Measurements from ENCODE around the gene EMILIN3.

The EMILIN3 gene

DNA sequence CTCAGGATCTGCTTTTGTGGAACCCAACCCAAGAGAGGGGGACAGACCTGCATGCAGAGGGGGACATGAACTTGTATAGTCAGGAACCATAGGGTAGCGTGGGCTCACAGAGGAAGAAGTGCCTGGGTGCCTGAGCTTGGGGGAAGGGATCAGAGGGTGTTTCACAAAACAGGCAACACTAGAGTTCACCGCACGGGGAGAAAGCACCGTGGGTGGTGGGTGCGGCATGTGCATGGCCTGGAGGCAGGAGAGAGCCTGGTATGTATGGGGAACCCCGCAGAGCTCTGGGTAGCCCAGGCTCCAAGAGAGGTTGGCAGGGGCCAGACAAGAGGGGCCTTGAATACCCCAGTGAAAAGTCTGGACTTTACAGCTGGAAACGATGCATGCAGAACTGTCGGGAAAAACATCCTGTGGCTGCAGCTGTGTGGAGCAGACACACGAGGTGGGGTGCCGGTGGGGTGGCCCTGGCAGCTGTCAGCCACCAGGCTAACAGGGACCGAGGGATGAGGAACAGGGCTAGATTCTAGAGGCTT, 6.7 kb upstream of the EMILIN3 start:
- Histone ChIP-seq H3K27ac (ENCODE audit: low read depth, low read length) (no peak overlapping the region), H3K36me3 (ENCODE audit: control insufficient read depth, insufficient read depth, low read length) (no peaks in the 10 kb centered on the region), H3K9ac (ENCODE audit: low read depth, low read length) (no peak overlapping the region), H3K4me1 (ENCODE audit: control insufficient read depth, insufficient read depth, low read length) (no peaks in the 10 kb centered on the region), H3K4me3 (ENCODE audit: low read depth, low read length) (no peak overlapping the region), H3K27me3 (ENCODE audit: control insufficient read depth, insufficient read depth, low read length) (peaks cover 10% of the 10 kb centered on the region), H3K9me3 (ENCODE audit: control insufficient read depth, insufficient read depth, low read length) (peaks cover 6% of the 10 kb centered on the region; the same call in 1 of the 2 replicates)

DNA sequence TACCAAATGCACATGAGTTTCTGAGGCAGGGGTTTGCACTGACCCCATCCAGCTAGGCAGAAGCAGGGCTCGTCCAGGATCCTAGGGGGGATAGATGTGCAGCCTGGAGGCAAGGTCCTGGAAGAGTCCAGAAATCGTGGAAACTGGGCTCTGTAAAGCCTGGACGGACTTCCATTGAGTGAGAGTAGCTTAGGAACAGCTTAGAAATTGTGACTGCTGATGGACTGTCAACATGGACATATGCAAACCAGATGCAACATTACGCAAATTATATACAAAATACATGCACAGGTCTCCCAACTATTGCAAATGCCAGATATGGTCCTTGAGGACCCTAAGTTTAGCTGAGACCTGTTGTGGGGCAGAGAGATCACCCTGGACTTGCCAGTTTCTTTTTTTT, 4.8 kb upstream of the EMILIN3 start:
- H3K4me3 ChIP-seq (ENCODE audit: low read depth, low read length), result no peak overlapping the region
- H3K27me3 ChIP-seq (ENCODE audit: control insufficient read depth, insufficient read depth, low read length), result peaks cover 25% of the 10 kb centered on the region
- no peak overlapping the region for H3K9ac ChIP-seq (ENCODE audit: low read depth, low read length)
- no peaks in the 10 kb centered on the region for H3K36me3 ChIP-seq (ENCODE audit: control insufficient read depth, insufficient read depth, low read length)
- no peak overlapping the region for H3K27ac ChIP-seq (ENCODE audit: low read depth, low read length)
- no peaks in the 10 kb centered on the region for H3K4me1 ChIP-seq (ENCODE audit: control insufficient read depth, insufficient read depth, low read length)
- peaks cover 6% of the 10 kb centered on the region; the same call in 1 of the 2 replicates for H3K9me3 ChIP-seq (ENCODE audit: control insufficient read depth, insufficient read depth, low read length)

DNA sequence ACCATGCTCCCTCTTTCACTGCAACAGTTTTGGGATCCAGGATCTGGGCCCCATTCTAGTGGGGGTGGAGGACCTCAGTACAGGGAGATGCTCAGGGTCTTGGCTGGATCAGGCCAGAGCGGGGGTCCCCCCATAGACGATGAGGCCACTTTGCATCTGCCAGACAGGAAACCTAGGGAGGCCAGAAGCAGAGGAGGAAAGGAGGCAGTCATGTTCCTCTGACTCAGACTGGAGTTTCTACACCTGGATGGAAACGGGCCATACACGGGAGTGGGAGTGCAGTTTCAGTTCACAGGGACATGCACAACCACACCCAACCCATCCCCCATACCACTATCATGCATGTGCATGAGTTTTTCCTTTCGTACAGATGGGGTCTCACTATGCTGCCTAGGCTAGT, 3.6 kb upstream of the EMILIN3 start:
- H3K27me3 ChIP-seq (ENCODE audit: control insufficient read depth, insufficient read depth, low read length), result peaks cover 36% of the 10 kb centered on the region
- H3K27ac ChIP-seq (ENCODE audit: low read depth, low read length), result no peak overlapping the region
- H3K4me1 ChIP-seq (ENCODE audit: control insufficient read depth, insufficient read depth, low read length), result no peaks in the 10 kb centered on the region

DNA sequence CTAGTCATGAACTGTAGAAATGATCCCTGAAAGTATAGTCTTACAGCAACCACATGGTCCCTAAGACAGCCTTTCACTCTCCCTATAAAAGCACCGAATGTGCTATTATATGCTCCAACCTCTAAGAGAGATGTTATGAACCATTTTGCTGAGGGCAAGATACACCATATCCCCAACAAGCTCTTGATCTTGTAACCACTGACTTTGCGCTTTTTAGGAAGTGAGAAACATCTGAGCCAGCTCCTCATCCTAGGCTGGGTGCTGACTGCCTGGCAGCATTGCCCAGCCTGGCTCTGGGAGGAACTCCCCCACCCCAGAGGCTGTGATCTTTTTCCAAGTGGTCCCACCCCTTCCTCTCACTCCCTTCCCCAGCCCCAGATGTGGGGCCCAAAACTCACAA, 3.1 kb upstream of the EMILIN3 start:
- Histone ChIP-seq H3K36me3 (ENCODE audit: control insufficient read depth, insufficient read depth, low read length) (no peaks in the 10 kb centered on the region), H3K9me3 (ENCODE audit: control insufficient read depth, insufficient read depth, low read length) (peaks cover 6% of the 10 kb centered on the region; the same call in 1 of the 2 replicates), H3K4me1 (ENCODE audit: control insufficient read depth, insufficient read depth, low read length) (no peaks in the 10 kb centered on the region), H3K4me3 (ENCODE audit: low read depth, low read length) (no peak overlapping the region), H3K9ac (ENCODE audit: low read depth, low read length) (no peak overlapping the region), H3K27ac (ENCODE audit: low read depth, low read length) (no peak overlapping the region), H3K27me3 (ENCODE audit: control insufficient read depth, insufficient read depth, low read length) (peaks cover 41% of the 10 kb centered on the region)

More for the DNA sequence above, 3.6 kb upstream of the EMILIN3 start:
- Histone ChIP-seq H3K36me3 (ENCODE audit: control insufficient read depth, insufficient read depth, low read length) (no peaks in the 10 kb centered on the region), H3K9ac (ENCODE audit: low read depth, low read length) (no peak overlapping the region), H3K4me3 (ENCODE audit: low read depth, low read length) (no peak overlapping the region), H3K9me3 (ENCODE audit: control insufficient read depth, insufficient read depth, low read length) (peaks cover 6% of the 10 kb centered on the region; the same call in 1 of the 2 replicates)

DNA sequence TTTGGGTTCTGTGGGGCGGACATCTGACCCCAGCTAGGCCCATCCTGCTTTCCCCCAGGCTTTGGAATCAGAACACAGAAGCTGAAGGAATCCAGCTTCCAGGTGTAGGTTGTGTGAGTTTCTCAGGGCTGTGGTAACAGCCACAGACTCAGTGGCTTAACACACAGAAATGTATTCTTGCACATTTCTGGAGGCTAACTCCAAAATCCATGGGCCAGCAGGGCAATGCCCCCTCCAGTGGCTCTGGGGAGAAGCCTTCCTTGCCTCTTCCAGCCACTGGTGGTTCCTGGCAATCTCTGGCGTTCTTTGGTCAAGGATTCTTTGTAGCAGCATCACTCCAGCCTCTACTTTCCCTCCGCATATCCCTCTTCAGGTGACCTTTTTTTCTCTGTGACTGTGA, 1.3 kb upstream of the EMILIN3 start:
- no peak overlapping the region for H3K27ac ChIP-seq (ENCODE audit: low read depth, low read length)
- H3K4me3 ChIP-seq (ENCODE audit: low read depth, low read length), result no peak overlapping the region
- H3K9me3 ChIP-seq (ENCODE audit: control insufficient read depth, insufficient read depth, low read length), result peaks cover 6% of the 10 kb centered on the region; the same call in 1 of the 2 replicates
- H3K4me1 ChIP-seq (ENCODE audit: control insufficient read depth, insufficient read depth, low read length), result no peaks in the 10 kb centered on the region
- no peaks in the 10 kb centered on the region for H3K36me3 ChIP-seq (ENCODE audit: control insufficient read depth, insufficient read depth, low read length)
- no peak overlapping the region for H3K9ac ChIP-seq (ENCODE audit: low read depth, low read length)
- H3K27me3 ChIP-seq (ENCODE audit: control insufficient read depth, insufficient read depth, low read length), result peaks cover 49% of the 10 kb centered on the region

DNA sequence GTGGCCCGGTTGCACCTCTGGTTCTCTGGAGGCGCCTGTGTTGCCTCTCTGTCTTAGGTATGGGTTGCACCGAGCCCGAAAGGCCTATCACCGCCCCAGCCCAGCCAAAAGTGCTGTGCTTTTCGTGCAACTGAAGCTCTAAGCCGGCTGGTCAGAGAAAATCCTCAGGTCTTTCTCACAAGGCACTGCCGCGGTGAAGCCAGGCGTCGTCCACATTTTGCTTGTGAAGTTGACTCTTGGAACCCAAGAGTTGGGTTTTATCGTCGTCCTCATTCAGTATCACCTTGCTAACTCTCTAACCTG, 726 bp upstream of the EMILIN3 start:
- no peaks in the 10 kb centered on the region for H3K36me3 ChIP-seq (ENCODE audit: control insufficient read depth, insufficient read depth, low read length)
- no peaks in the 10 kb centered on the region for H3K4me1 ChIP-seq (ENCODE audit: control insufficient read depth, insufficient read depth, low read length)
- peak overlapping the region; percentile 64 for H3K4me3 ChIP-seq (ENCODE audit: low read depth, low read length)
- H3K9ac ChIP-seq (ENCODE audit: low read depth, low read length), result no peak overlapping the region
- peaks cover 49% of the 10 kb centered on the region for H3K27me3 ChIP-seq (ENCODE audit: control insufficient read depth, insufficient read depth, low read length)
- H3K9me3 ChIP-seq (ENCODE audit: control insufficient read depth, insufficient read depth, low read length), result peaks cover 6% of the 10 kb centered on the region; the same call in 1 of the 2 replicates
- H3K27ac ChIP-seq (ENCODE audit: low read depth, low read length), result no peak overlapping the region

DNA sequence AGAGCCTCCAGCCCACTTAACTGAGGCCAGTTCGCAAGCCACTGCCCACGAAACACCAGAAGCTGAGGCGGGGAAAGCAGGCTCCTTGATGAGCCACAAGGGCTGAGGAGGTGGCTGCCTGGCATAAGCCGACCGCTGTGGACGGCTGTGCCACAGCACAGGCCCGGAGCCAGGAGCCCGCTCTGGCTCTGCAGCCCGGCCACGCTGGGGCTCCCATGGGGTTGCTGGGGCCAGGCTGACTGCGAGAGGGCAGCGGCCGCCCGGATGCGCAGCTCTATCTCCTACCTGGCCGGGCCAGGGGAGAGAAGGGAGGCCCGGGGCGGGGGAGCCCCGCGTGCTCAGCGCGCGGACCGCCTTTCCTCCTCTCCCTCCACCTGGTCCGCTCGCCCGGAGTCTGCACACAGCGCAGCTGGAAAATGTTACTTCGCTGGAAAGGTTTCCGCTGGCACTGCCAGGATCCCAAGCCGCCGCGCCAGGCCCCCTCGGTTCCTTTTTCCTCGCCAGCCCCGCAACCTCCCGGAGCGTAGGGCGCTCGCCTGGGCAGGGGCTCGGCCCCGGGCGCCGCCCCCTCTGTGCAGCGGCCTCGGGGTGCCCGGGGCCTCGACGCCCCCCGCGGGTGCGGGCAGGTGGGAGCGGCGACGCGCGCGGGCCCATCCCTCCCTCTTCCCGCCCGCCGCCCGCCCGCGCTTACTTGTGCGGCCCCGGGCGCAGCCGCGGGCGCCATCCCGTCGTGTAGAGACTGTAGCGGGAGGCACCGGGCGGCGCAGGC, 657 bp downstream of the EMILIN3 start:
- no peak overlapping the region for H3K27ac ChIP-seq (ENCODE audit: low read depth, low read length)
- H3K27me3 ChIP-seq (ENCODE audit: control insufficient read depth, insufficient read depth, low read length), result peaks cover 49% of the 10 kb centered on the region
- peak overlapping the region; percentile 64 for H3K4me3 ChIP-seq (ENCODE audit: low read depth, low read length)
- no peaks in the 10 kb centered on the region for H3K9me3 ChIP-seq (ENCODE audit: control insufficient read depth, insufficient read depth, low read length)
- H3K4me1 ChIP-seq (ENCODE audit: control insufficient read depth, insufficient read depth, low read length), result no peaks in the 10 kb centered on the region
- no peak overlapping the region for H3K9ac ChIP-seq (ENCODE audit: low read depth, low read length)
- no peaks in the 10 kb centered on the region for H3K36me3 ChIP-seq (ENCODE audit: control insufficient read depth, insufficient read depth, low read length)

DNA sequence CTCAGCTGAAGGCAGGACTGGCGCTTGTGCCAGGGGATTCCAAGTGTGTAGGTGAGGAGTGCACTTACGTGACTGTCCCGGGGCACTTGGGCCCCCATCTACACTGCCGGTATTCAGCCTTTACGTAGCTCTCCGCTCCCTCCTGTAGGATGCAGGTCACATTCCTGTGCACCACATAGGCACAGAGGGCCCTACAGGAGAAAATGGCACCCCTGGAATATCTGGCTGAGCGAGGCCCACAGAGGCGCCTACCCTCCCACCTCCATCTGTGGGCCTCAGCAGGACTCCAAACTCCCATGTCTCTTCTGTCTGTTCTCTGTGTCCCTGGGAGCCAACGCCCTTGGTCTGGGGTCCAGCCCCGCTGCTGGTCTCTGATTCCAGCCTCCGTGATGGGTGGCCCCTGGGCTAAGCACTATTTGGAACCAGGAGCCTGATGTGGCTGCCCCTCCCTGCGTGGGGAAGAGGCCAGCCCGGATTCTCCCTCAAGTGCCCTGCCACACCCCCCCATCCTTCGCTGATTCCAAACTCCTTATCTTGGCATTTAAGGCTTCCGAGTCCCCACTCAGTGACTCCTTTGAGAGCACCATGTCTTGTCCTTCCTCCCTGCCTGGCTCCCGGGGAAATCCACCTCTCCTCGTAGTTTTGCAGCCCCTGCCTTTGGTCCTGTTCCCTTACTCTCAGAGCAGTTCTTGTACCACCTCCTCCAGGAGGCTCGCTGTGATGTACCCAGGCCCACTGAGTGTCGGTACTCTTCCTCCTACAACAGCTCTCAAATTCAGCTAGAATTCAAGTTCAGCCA, 1.5 kb downstream of the EMILIN3 start:
- H3K4me1 ChIP-seq (ENCODE audit: control insufficient read depth, insufficient read depth, low read length), result no peaks in the 10 kb centered on the region
- H3K4me3 ChIP-seq (ENCODE audit: low read depth, low read length), result peak overlapping the region; percentile 64; the same call in 1 of the 2 replicates
- no peak overlapping the region for H3K9ac ChIP-seq (ENCODE audit: low read depth, low read length)
- H3K36me3 ChIP-seq (ENCODE audit: control insufficient read depth, insufficient read depth, low read length), result 0 out of 2 replicates have a peak, but pooled peaks cover 3% of the 10 kb centered on the region
- peaks cover 49% of the 10 kb centered on the region for H3K27me3 ChIP-seq (ENCODE audit: control insufficient read depth, insufficient read depth, low read length)
- H3K27ac ChIP-seq (ENCODE audit: low read depth, low read length), result no peak overlapping the region
- no peaks in the 10 kb centered on the region for H3K9me3 ChIP-seq (ENCODE audit: control insufficient read depth, insufficient read depth, low read length)

DNA sequence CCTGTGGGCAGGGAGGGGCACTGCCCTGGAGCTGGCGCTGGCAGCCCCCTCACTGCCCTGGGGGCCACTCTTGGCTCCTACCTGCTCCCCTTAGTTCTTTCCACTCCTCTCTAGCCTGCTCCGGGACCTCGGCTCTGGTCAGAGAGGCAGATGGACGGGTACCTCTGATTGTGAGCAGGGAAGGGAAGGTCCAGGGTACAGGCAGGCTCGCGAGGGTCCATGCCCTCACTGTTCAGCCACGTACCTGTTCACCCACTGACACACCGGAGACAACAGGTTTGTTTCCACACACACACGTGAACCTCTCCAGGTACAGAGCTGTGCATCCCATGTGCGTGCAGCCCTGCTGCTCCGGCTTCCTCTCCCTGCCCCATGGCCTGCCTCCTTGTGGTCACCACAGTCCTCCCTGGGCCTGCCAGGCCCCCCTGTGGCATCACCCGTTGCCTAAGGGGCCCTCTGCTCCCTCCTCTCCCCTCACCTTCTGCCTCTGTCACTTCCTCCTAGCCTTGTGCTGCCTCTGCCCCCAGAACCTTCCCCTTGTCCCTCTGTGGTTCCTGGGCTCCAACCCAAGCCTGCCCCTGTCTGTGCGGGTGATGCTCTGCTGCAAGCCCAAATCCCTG, 2.3 kb downstream of the EMILIN3 start:
- no peaks in the 10 kb centered on the region for H3K4me1 ChIP-seq (ENCODE audit: control insufficient read depth, insufficient read depth, low read length)
- H3K9me3 ChIP-seq (ENCODE audit: control insufficient read depth, insufficient read depth, low read length), result no peaks in the 10 kb centered on the region
- H3K4me3 ChIP-seq (ENCODE audit: low read depth, low read length), result no peak overlapping the region
- peaks cover 44% of the 10 kb centered on the region for H3K27me3 ChIP-seq (ENCODE audit: control insufficient read depth, insufficient read depth, low read length)
- no peak overlapping the region for H3K27ac ChIP-seq (ENCODE audit: low read depth, low read length)
- H3K36me3 ChIP-seq (ENCODE audit: control insufficient read depth, insufficient read depth, low read length), result 0 out of 2 replicates have a peak, but pooled peaks cover 3% of the 10 kb centered on the region
- no peak overlapping the region for H3K9ac ChIP-seq (ENCODE audit: low read depth, low read length)

DNA sequence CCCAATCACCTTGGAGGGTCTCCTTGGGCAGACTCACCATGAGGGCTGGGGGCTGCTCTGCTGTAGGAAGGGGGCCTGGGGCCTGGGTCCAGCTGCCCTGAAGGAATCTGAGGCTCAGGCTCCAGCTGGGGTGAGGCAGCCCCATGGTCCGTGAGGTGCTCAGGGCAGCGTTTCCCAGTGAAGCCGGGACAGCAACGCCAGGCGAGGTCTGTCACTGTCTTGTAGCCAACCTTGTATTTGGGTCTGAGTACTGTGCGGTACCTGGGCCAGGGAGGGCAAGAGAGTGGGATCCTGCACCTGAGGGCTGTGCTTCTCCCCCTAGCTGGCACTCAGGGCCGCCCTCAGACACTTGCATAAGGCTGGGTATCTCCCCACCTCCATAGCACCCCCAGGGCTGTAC, 3.0 kb downstream of the EMILIN3 start:
- H3K9me3 ChIP-seq (ENCODE audit: control insufficient read depth, insufficient read depth, low read length), result no peaks in the 10 kb centered on the region
- H3K9ac ChIP-seq (ENCODE audit: low read depth, low read length), result no peak overlapping the region
- H3K27me3 ChIP-seq (ENCODE audit: control insufficient read depth, insufficient read depth, low read length), result peaks cover 38% of the 10 kb centered on the region
- H3K4me1 ChIP-seq (ENCODE audit: control insufficient read depth, insufficient read depth, low read length), result no peaks in the 10 kb centered on the region
- 0 out of 2 replicates have a peak, but pooled peaks cover 3% of the 10 kb centered on the region for H3K36me3 ChIP-seq (ENCODE audit: control insufficient read depth, insufficient read depth, low read length)
- H3K27ac ChIP-seq (ENCODE audit: low read depth, low read length), result no peak overlapping the region
- no peak overlapping the region for H3K4me3 ChIP-seq (ENCODE audit: low read depth, low read length)
